Measurements from ENCODE around the gene STK17A. TPM values are rescaled to one million over a fixed set of nuclear protein-coding genes. Genes with fewer than 3 reads are reported as not detected.
"Not testable (repeated sequence)": the region's sequence is repeated elsewhere in the genome, so short reads cannot be mapped to it uniquely, and the experiment has no call there.

Gene STK17A
- total RNA-seq, 2 donors from 2014 or later, result 42.4 to 55.5 TPM

DNA sequence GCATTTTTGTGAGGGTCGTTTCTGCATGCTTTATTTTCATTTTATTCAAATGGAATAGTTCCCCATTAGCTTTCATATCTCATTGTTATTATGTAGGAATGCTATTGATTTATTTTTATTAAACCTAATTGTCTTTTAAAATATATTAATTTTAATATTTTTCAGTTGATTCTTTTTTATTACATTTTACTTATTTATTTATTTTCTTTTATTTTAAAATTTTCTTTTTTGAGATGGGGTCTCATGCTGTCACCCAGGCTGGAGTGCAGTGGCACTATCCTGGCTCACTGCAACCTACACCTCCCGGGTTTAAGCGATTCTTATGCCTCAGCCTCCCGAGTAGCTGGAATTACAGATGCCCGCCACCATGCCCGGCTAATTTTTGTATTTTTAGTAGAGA is 7.4 kb upstream of the STK17A start:
- no peaks in the 10 kb centered on the region for H3K9me3 ChIP-seq
- H3K27ac ChIP-seq, result no peak overlapping the region
- DNase-seq (ENCODE audit: low spot score), result no peak
- TF ChIP-seq, protein P1, sequence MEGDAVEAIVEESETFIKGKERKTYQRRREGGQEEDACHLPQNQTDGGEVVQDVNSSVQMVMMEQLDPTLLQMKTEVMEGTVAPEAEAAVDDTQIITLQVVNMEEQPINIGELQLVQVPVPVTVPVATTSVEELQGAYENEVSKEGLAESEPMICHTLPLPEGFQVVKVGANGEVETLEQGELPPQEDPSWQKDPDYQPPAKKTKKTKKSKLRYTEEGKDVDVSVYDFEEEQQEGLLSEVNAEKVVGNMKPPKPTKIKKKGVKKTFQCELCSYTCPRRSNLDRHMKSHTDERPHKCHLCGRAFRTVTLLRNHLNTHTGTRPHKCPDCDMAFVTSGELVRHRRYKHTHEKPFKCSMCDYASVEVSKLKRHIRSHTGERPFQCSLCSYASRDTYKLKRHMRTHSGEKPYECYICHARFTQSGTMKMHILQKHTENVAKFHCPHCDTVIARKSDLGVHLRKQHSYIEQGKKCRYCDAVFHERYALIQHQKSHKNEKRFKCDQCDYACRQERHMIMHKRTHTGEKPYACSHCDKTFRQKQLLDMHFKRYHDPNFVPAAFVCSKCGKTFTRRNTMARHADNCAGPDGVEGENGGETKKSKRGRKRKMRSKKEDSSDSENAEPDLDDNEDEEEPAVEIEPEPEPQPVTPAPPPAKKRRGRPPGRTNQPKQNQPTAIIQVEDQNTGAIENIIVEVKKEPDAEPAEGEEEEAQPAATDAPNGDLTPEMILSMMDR (IDR thresholded peaks at IDR 0.05), result no peak
- H3K27me3 ChIP-seq (replicated peaks; ENCODE audit: insufficient read depth), result no peaks in the 10 kb centered on the region
- H3K4me1 ChIP-seq (ENCODE audit: control insufficient read depth in 1 of 2, low read depth in 2 of 2), result no peaks in the 10 kb centered on the region
- no peaks in the 10 kb centered on the region for H3K36me3 ChIP-seq
- ATAC-seq (ENCODE audit: insufficient number of reproducible peaks, low FRiP score, low read depth), result no peak
- H3K4me3 ChIP-seq, result no peak overlapping the region

DNA sequence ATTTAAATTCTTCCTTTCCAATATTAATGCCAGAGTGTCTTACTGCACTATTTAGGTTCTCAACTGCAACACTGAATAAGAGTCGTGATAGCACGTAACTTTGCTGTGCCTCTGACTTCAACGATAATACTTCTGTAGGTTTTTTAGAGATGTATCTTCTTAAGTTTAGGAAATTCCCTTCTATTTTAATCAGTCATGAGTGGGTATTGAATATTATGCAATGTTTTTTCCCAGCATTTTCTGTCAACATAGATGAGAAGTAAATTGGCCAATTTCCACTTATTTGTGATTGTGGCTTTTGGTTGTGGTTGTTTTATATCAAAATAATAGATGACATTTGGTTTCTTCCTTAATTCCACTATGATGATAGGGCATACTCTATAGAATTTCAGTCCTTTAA is 6.7 kb upstream of the STK17A start:
- no peaks in the 10 kb centered on the region for H3K27me3 ChIP-seq (replicated peaks; ENCODE audit: insufficient read depth)
- no peaks in the 10 kb centered on the region for H3K9me3 ChIP-seq
- TF ChIP-seq, protein P1 (IDR thresholded peaks at IDR 0.05), result no peak

DNA sequence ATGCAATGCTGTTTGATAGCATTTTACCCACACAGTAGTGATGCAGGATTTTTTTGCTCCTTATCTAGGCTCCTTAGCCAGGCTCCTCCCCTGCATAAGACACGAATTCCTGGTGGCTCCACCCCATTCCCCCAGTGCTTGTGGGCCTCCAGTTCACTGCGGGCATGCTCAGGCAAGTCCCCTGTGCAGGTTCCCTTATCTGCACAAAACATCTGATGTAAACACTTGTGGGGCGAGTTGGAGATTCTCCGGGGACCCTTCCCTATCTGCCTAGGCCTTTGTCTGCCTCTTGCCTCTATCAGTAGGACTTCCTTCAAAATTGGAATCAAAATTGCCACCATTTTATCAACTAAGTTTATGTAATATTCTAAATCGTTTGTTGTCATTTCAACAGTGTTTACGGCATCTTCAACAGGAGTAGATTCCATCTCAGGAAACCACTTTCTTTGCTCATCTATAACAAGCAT is 5.4 kb upstream of the STK17A start:
- peaks cover 0 to 4% of the 10 kb centered on the region in 2 donors for H3K4me1 ChIP-seq (ENCODE audit: control insufficient read depth in 1 of 2, low read depth in 2 of 2)
- no peak overlapping the region for H3K27ac ChIP-seq
- H3K9me3 ChIP-seq, result no peaks in the 10 kb centered on the region
- DNase-seq (ENCODE audit: low spot score) (no peak), ATAC-seq (ENCODE audit: insufficient number of reproducible peaks, low FRiP score, low read depth) (no peak)
- no peak overlapping the region for H3K4me3 ChIP-seq
- no peaks in the 10 kb centered on the region for H3K27me3 ChIP-seq (replicated peaks; ENCODE audit: insufficient read depth)
- TF ChIP-seq, protein P1 (IDR thresholded peaks at IDR 0.05), result no peak
- H3K36me3 ChIP-seq, result no peaks in the 10 kb centered on the region

More for the DNA sequence above, 6.7 kb upstream of the STK17A start:
- H3K4me1 ChIP-seq (ENCODE audit: control insufficient read depth in 1 of 2, low read depth in 2 of 2), result no peaks in the 10 kb centered on the region
- H3K36me3 ChIP-seq, result no peaks in the 10 kb centered on the region
- DNase-seq (ENCODE audit: low spot score) (no peak), ATAC-seq (ENCODE audit: insufficient number of reproducible peaks, low FRiP score, low read depth) (no peak)
- no peak overlapping the region for H3K4me3 ChIP-seq
- H3K27ac ChIP-seq, result no peak overlapping the region

DNA sequence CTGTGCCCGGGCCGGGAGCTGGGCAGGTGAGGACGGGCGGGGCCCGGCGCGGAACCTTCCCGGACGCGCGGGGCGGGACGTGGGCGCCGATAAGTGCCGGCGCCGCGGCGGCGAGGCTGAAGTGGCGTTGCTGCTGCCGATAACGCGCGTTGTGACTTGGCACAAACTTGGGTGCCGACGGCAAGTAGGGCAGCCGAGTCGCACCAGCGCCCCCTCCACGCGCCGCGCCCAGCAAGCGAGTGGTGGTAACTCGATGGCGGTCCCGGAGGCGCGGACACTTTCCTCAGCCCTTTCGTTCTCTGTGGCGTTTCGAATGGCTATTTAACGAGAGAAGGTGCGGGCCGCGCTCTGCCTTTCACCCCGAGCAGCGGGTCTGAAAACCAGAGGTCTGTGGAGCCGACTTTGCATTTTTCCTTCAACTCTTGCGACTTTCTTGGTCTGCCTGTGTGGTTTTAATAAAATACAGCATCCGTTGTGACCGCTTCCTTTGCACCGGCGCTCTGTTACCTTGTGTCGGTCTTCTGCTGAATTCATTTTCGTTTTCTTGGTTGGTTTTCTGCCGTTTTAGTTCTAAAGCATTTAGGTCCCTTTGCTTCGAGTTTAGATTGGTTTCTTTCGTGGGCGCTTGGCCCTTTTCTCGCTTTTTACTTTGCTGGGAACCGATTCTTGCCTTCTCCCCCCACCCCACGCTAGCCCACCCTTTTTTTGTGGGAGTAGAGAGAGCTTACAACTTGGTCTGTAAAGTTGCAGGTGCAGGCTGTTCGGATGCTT is 701 bp downstream of the STK17A start:
- ATAC-seq (ENCODE audit: insufficient number of reproducible peaks, low FRiP score, low read depth) (peak; percentile 4), DNase-seq (ENCODE audit: low spot score) (peak; percentile 28)
- peak overlapping the region; percentile 96 for H3K4me3 ChIP-seq
- no peaks in the 10 kb centered on the region for H3K27me3 ChIP-seq (replicated peaks; ENCODE audit: insufficient read depth)
- peaks cover 18 to 45% of the 10 kb centered on the region in 2 donors for H3K4me1 ChIP-seq (ENCODE audit: control insufficient read depth in 1 of 2, low read depth in 2 of 2)
- H3K36me3 ChIP-seq, result no peaks in the 10 kb centered on the region
- H3K9me3 ChIP-seq, result no peaks in the 10 kb centered on the region
- TF ChIP-seq, protein P1 (IDR thresholded peaks at IDR 0.05), result peak; percentile 17
- peak overlapping the region; percentile 97 to 98 for H3K27ac ChIP-seq

DNA sequence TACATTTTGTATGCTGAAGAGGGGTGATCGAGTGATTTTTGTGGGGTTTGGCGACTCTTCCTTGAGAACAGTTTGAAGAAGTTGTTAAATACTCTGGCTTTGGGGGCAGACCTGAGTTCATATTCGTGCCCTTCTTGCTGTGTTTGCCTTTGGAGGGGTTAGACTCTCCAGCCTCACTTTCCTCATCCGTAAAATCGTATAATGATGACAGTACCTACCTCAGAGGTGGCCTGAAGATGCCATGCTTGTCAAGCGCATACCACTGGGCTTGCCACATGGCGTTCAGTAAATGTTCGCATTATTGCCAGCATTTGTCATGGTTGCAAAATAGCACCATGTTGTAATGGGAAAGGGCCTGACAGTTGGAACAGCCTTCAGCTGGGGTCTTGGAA is 1.3 kb downstream of the STK17A start:
- Histone ChIP-seq H3K4me3 (peak overlapping the region; percentile 96), H3K27me3 (replicated peaks; ENCODE audit: insufficient read depth) (no peaks in the 10 kb centered on the region), H3K4me1 (ENCODE audit: control insufficient read depth in 1 of 2, low read depth in 2 of 2) (peaks cover 23 to 50% of the 10 kb centered on the region in 2 donors), H3K27ac (peak overlapping the region; percentile 97 to 98), H3K9me3 (no peaks in the 10 kb centered on the region), H3K36me3 (no peaks in the 10 kb centered on the region)
- ATAC-seq (ENCODE audit: insufficient number of reproducible peaks, low FRiP score, low read depth) (peak; percentile 45), DNase-seq (ENCODE audit: low spot score) (no peak)
- TF ChIP-seq, protein P1 (IDR thresholded peaks at IDR 0.05), result no peak

DNA sequence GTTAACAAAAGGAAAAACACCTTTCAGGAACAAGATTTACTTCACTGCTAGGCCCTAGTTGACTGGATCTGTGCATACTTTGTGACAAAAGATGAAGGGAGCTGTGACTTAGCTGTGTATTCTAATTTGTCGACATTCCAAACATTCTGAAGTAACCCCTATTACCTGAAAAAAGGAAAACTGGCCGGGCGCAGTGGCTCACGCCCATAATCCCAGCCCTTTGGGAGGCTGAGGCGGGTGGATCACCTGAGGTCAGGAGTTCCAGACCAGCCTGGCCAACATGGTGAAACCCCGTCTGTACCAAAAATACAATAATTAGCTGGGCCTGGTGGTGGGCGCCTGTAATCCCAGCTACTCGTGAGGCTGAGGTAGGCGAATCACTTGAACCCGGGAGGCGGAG is 1.8 kb downstream of the STK17A start:
- H3K36me3 ChIP-seq; H3K27me3 ChIP-seq (replicated peaks; ENCODE audit: insufficient read depth); H3K9me3 ChIP-seq; ATAC-seq (ENCODE audit: insufficient number of reproducible peaks, low FRiP score, low read depth); DNase-seq (ENCODE audit: low spot score): not testable (repeated sequence)
- Histone ChIP-seq H3K4me1 (ENCODE audit: control insufficient read depth in 1 of 2, low read depth in 2 of 2) (peaks cover 24 to 54% of the 10 kb centered on the region in 2 donors), H3K27ac (peak overlapping the region; percentile 97 to 98), H3K4me3 (peak overlapping the region; percentile 96)
